GM19468 (cell line): ENCODE measurements around the gene TFCP2.
"Not testable (repeated sequence)": the region's sequence is repeated elsewhere in the genome, so short reads cannot be mapped to it uniquely, and the experiment has no call there.

ENCODE experiments used
- ATAC-seq: cut with Tn5 transposase; IDR thresholded peaks from one replicate; pipeline ENCODE4 v1.9.1; 2021; ENCODE audit warnings: mild to moderate bottlenecking, moderate library complexity, moderate number of reproducible peaks; ENCODE audit not compliant: unreplicated experiment; ENCODE audit errors: extremely low read depth

The TFCP2 gene

DNA sequence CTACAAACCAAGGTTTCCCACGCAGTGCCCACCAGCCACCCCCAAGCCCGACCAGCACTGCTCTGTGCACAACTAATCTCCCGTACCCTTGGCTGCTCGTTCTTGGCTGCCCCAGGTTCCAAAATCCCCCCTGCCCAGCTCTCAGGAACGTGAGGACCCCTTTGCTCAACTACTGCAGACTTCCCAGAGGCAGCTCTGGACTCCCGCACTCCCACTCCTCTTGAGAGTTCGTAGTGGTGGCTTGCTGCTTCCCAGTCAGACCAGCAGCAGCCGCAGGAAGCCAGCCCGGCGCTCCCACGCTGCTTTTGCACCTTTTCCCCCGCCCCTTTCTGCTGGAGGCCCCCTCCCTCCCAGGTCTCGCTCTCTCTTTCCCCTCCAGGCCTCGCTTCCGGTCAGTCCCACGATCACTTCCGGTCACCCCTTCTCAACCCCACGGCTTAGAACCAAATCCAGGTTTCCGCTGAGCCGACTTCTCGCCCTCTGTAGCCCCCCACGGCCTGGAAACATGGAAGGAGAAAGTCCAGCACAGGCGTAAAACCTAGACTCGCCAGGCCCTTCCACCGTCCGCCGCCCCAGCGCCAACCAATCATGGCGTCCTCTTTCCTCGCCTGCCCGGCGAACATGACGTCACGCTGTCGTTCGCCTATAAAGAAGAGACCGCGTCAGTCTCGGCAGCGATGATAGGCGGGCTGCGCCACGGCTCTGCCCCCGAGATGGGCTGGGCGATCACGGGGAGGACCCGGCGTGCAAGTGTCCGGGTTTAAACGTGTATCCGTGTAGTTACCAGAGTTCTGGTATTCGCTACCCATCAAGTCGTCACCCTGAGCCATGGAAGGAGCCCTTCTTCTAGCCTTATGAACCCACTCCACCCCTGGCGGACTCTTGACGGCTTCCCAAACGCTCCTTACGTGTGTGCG lies at the start of gene TFCP2:
TSS of gene TFCP2 (minus strand) at position 621 of the 917 bp plus-strand sequence. CDS start 713 bp downstream, outside the sequence.
- ATAC-seq, result peak; percentile 83

GRCh38 chr12:51222461-51222860 lies 49.5 kb upstream of the TFCP2 start:
- no peak for ATAC-seq

DNA sequence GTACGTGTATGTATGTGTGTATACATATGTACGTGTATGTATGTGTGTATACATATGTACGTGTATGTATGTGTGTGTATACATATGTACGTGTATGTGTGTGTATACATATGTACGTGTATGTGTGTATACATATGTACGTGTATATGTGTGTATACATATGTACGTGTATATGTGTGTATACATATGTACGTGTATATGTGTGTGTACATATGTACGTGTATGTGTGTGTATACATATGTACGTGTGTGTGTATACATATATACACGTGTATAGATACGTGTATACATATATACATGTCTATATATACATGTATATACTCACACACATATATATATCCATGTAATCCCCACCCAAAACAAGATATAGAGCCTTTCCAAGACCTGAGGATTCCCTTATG lies 46.9 kb upstream of the TFCP2 start:
- ATAC-seq, result not testable (repeated sequence)

DNA sequence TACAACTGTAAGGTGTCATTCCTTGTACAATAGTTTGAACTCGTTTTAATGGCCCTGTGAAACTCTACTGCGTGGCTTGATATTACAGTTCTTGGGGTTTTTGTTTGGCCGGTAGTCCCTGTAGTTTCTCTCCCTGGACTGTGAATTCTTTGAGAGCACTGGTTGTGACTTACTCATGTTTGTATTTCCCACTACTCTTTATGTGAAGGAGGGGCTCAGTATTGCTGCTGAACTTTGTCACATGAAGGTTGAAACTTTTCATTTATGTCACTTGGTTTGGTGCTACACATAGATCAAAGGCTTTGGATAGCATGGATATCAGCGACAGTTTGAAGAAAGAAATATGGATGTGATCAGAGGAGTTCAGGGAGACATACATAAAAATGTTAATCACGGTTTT lies 46.4 kb upstream of the TFCP2 start:
- no peak for ATAC-seq

- ATAC-seq, result no peak
These were observed 45.7 kb upstream of the TFCP2 start for GRCh38 chr12:51218607-51219161.

DNA sequence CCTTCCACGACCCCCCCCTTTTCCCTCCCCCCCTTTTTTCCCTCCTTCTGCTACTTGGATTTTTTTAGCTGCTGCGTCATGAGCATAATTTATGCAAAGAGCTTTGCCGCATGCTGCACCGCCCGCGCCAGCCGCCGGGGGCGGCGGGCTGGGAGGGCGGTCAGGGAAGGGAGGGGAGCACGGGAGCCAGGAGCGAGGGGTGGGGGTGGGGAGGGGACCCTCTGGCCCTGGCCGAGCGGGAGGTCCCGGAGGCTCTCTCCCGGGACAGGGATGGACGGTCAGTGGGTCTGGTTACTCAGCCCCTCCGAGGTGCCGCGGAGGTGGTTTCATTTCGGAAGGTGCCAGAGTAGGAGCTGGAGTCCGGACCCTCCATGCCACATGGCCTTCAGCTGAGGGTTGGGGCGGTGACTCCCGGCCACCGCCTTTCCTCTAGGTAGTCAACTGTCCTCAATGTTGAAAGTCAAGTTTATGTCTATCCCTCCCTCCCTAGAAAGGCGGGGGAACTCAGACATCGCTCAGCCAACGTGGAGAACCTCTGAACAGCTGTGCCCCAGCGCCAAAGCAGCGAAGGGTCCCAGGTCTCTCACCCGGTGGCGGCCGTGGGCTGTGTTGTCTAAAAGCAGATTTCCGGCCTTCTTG lies 45.2 kb upstream of the TFCP2 start, which contains the start of gene POU6F1:
TSS of gene POU6F1 (minus strand) at position 95 of the 639 bp plus-strand sequence. CDS start 11,226 bp downstream, outside the sequence.
- ATAC-seq, result peak; percentile 35

DNA sequence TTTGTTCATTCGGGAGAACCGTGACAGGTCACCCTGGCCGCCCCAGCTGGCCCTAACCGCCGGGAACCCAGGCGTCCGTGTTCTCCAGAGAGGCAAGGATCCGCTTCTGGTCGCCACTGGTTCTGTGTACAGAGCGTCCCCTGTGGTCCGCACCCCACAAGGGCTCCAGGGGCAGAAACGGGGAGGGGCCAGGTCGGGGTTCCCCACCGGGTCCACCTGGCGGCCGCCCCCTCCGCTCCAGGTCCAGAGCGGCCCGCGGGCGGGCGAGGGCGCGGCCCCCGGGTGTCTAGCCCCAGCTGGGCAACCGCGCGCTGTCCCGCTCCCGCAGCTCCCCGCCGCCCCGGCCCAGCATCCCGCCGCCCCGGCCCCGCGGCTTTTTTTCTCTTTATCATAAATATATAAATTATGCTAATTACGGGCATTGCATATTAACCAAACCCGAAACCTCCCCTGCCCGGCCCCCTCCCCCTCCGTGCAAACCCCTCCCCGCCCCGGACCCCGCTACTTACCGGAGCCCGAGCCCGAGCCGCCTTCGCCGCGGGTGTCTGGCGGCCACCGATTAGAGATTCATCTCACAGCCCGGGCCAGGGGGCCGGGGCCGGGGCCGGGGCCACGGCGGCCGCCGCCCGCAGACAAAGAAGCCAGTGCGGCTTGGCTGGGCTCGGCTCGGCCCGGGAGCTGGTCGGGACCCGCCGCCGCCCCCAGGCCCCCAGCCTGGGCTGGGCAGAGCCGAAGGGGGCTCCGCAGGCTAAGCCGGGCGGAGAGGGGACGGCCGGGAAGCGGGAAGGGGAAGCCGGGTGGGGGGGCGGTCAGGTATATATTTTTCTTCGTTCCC lies 44.4 kb upstream of the TFCP2 start:
- peak; percentile 9 for ATAC-seq

DNA sequence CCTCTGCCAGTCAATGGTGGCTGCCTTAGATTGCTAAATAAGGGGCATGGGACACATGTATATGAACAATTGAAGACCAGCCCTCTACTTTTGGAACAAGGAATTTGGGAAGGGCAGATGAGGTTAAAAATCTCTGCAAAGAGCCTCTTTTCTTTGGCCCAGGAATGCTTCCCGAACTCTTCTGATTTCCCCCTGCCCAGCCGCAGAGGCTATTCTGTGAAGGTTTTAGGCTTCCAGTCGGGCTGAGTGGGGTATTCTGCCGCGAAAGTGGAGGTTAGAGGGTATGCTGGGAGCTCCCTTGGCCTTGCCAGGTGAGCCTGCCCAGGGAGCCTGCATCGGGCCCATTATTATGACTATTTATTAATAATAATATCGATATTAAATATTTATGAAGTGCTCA lies 43.7 kb upstream of the TFCP2 start:
- no peak for ATAC-seq

- no peak for ATAC-seq
These were observed 42.0 kb upstream of the TFCP2 start for GRCh38 chr12:51214895-51215294.

DNA sequence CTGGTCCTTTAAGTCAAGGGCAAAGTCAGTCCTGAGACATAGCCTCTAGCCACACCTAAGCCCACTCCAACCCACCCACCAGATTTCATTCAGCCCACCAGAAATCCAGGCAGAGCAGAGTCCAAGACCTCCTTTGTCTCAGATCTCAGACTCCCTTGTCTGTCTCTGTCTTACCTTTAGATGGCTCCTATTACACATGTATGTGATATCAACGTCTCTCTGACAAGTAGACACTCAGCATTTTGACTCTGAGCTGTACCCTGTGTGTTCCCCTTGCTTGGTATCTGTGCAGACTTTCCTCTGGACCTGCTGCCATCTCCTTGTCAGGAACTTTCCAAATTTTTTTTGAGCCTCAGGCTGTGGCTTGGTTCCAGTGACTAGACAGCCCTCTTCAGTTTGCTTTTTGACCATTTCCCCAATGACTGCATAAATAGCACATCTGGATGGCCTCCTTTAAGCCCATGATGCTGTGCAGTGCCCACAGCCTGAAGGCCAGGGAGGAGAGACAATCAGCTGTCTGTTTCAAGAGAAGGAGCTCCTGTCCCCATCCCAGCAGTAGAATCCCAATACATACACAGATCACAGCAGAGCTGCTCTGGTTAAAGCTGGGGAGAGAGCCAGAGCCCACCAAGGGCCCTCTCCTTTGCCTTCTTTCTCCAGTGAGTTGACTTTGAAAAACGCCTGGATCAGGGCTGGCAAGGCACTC lies 37.9 kb upstream of the TFCP2 start:
- no peak for ATAC-seq

GRCh38 chr12:51209259-51209658 lies 36.3 kb upstream of the TFCP2 start:
- no peak for ATAC-seq

- ATAC-seq, result no peak
These were observed 35.2 kb upstream of the TFCP2 start for GRCh38 chr12:51208016-51208660.

- no peak for ATAC-seq
These were observed 32.4 kb upstream of the TFCP2 start for GRCh38 chr12:51205350-51205749.

- ATAC-seq, result no peak
These were observed 29.8 kb upstream of the TFCP2 start for GRCh38 chr12:51202718-51203117.

DNA sequence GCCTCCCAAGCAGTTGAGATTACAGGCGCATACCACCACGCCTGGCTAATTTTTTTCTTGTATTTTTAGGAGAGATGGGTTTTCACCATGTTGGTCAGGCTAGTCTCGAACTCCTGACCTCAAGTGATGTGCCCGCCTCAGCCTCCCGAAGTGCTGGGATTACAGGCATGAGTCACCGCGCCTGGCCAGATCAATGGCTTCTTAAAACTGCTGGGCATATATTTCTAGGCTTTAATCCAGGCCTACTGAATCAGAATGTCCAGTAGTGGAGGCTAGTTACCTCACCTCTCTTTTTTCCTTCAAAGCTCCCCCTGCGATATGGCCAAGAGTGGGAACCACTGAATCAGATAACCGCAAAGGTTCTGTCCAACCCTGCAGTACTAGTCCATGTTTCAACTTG lies 27.9 kb upstream of the TFCP2 start:
- ATAC-seq, result no peak

GRCh38 chr12:51200156-51200555 lies 27.2 kb upstream of the TFCP2 start:
- no peak for ATAC-seq

DNA sequence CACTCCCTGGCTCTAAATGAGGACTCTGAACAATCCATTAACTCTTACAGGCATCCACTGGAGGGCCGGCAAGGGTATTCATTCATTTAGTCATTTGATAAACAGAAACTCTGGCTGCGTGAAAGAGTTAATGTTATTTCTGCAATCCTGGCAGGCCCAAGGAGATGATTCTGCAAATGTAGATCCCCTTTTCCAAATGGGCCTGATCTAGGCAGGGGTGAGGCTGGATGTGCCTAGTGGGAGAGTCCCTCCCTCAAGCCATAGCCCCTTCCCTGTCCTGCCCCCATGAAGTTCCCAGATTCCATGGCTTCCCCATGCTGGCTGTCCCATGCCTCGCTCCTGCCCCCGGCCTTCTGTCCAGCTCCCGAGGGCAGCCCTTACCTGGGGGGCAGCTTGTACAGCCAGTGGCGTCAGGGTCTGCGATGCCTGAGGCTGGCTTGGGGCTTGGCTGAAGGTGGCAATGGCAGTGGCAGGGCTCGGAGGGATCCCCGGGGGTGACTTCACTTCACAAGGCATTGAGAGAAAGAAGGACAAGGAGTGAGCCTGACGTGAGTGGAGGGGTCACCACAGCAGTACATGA lies 26.5 kb upstream of the TFCP2 start:
- ATAC-seq, result no peak

GRCh38 chr12:51198568-51199365 lies 25.8 kb upstream of the TFCP2 start:
- no peak for ATAC-seq
